Left colon (tissue), 2 donors: ENCODE data around the gene FECH. TPM values are rescaled to one million over a fixed set of nuclear protein-coding genes. Genes with fewer than 3 reads are reported as not detected.

ENCODE experiments used
- ATAC-seq: fragments of 200-7000 bp; cut with Tn5 transposase; one replicate; pipeline ENCODE4 v1.9.1; 2020; ENCODE audit warnings: mild to moderate bottlenecking, moderate library complexity
- DNase-seq, 2 donors: peaks; one replicate each; pipeline ENCODE4 v3.0.0-alpha.2; 2020
- intact Hi-C, 2 donors: fragments of 100-400 bp; cut with DNase I in 1 of 2; cut with micrococcal nuclease in 1 of 2; formaldehyde crosslinking; loops; one replicate each; pipeline versions ENCODE4 v1.11.2 to v1.14.0; 2022; cut with DNase I, micrococcal nuclease
- total RNA-seq, 2 donors: library from RNA; stranded (reverse); fragmentation: NEBNext Ultra II Directional; extraction: Animal tissue kit (Norgen Biotek cat#: 25700); gene quantifications; one replicate each; pipeline ENCODE4 v1.2.1, GENCODE V29; 2021
- donor health status: DM: no; HTN: no; CAD: no.
- donor health status: DM: yes; HTN: yes; CAD: no.

Gene FECH
- total RNA-seq, 2 donors from 2014 or later: 16.4 to 18.4 TPM

DNA sequence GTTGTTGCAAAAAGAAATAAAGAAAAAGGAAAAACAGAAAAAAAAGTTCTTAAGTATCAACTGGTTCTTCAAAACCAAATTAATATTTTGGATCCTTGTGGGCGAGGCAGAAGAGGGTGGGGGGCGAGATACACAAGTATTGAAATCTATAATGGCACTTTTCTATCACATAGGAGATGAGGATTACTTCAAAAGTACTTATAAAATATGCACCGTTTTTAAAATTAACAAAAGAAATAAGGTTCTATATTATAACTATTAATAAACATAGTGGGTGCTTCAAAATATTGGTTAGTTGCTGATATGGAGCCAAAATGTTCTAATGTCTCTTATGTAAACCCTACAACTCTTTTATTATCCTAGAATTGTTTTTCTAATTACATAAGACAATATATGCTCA is 2.1 kb downstream of the FECH start:
- DNase-seq (no peak), ATAC-seq (no peak)
- intact Hi-C loops: no loop called here

DNA sequence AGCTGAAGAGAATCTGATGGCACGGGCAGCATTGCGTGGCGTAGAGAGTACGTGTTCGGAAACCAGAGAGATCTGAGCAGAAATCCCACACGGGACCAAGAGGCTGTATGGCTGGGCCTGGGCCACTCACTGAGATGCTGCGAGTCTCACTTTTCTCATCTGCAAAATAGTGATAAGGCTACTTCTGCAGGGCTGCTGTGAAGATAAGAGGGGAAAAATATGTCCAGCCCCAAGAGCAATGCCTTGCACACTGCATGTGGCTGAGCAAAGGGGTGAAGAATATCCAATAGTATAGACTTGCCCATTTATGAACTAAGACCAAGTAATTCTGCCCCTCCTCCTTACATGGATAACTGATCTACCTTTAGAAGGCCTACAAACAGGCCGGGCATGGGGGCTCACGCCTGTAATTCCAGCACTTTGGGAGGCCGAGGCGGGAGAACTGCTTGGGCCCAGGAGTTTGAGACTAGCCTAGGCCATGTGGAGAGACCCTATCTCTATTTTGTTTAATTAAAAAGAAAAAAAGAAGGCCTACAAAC is 3.1 kb downstream of the FECH start:
- no peak for DNase-seq
- intact Hi-C loops: no loop called here
- ATAC-seq: no peak

DNA sequence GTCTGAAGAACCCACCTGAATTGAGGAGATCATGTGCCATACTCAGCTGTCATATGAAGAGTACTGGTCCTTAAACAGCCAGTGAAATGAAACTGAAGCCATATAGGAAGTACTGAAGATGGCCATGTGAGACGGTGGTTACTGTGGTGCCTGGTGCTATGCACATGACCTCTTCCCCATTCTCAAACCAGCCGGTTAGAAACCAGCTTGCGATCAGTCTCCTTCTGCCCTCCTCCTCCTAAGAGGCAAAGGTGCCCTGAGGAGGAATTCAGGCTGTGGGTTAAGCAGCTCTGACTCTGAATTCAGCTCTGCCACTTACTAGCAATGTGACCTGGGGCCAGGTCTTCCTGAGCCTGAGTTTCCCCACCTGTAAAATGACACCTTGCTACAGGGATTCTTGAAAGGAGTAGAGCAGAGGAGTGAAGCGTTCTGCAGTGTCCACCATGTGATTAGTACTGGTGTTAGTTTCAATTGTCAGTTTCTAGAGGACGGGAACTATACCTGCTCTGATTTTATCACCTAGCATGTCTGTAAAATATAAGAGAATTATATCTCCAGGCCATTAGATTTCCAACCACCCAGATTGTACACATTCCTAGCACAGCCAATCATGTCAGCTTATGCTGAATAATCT is 5.1 kb downstream of the FECH start:
- ATAC-seq (peak; percentile 23), DNase-seq (peak in 1 of 2 donors; percentile 35)
- intact Hi-C loops: no loop called here

DNA sequence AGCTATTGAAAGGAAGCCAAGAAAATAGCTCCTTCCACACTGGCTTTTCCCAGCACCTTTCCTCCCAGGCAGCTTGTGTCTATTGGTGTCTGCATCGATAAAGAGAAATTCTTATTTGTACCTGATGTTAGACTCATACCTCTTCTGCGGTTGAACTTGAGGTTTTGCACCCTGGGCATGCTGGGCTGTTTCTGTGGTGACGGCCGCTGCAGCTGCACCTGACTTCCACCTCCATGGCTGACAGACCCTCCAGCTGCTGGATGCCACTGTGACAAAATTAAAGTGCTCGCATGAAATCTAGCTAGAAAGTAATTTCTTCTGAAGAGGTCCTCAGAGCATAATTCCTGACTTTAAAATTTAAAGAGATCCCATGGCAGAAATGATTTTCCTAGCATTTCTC is 6.6 kb downstream of the FECH start:
- intact Hi-C loops: no loop called here
- ATAC-seq: no peak

DNA sequence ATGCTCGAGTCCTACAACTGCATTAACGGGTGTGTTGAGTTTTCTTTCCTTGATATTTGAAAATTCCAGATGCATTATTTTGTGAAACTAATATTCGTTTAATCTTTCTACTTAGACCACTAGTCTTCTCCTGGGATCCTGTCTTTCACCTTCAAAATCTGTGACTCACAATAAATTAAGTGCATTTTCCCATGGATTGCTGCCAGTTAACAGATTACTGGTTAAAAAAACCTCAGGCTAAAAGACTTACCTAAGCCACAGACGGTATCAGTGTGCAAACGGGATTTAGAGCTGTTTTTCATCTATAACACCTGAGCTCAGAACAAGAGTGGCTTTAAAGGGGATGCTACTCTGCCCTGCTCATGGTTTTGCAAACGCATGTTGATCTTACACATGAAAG is 10.2 kb downstream of the FECH start:
- DNase-seq (no peak), ATAC-seq (no peak)
- intact Hi-C loops: no loop called here

More for the DNA sequence above, 6.6 kb downstream of the FECH start:
- no peak for DNase-seq

DNA sequence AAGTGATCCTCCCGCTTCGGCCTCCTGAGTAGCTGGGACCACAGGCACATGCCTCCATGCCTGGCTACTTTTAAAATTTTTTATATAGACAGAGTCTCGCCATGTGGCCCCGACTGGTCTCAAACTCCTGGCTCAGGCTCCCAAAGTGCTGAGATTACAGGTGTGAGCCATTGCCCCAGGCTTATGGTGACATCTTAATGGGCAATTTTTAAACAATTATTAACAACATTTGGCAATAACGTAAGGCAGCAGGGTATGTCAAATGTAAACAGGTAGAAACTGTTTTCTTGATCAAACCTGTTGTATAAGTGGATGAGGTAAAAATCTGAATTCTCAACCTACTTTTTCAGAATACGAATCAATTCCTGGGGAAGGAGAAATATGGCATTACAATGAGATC is 11.0 kb downstream of the FECH start:
- intact Hi-C loops: no loop called here
- ATAC-seq (no peak), DNase-seq (no peak)

DNA sequence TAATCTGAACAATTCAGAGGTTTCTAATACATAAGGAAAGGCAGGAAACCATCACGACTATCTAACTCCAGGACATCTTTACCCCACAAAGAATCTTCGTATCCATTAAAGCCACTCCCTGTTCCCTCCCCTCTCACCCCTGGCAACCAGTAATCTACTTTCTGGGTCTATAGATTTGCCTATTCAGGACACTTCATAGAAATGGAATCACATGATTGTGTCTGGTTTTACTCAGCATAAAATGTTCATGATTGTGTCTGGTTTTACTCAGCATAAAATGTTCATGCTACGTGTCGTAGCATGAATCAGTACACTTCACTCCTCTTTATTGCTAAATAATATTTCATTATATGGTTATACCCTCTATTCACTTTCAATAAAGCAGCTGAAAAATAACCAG is 11.6 kb downstream of the FECH start:
- no peak for ATAC-seq
- intact Hi-C loops: no loop called here
- DNase-seq: no peak

DNA sequence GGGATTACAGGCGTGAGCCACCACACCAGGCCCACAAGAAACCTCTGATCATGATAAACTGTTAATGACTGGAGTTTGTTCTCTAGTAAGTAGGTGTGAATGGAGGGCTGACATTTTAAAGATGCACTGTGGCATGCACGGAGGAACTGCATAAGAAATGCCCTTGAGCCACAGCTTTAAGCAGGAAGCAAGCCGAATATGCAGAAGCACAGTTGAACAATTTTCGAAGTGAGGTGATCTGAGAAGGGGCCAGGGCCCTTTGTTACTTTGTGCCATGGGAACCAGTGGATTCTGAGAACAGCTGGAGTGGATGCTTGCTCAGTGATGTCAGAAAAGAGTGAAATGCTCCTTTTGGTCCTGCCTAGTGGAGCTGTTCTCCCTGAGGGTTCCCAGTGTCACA is 16.3 kb downstream of the FECH start:
- ATAC-seq (no peak), DNase-seq (no peak)
- intact Hi-C loops: no loop called here

DNA sequence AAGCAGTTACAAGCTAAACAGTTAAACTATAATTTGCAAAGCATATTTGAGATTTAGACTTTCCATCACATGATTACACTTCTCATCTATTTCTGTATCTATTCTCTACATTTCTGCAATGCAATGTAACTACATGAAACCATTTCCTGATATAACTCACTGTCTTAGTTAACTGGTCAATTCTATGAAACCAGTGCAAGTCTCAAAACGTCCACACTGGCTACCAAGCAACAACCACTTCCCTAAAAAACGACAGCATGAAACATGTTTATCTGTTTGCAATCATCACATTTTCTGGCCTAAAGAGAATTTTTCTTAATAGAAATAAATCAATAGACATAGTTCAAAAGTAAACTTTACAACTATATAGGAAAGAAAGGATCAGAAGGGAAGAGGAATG is 17.4 kb downstream of the FECH start:
- intact Hi-C loops: no loop called here
- no peak for ATAC-seq

DNA sequence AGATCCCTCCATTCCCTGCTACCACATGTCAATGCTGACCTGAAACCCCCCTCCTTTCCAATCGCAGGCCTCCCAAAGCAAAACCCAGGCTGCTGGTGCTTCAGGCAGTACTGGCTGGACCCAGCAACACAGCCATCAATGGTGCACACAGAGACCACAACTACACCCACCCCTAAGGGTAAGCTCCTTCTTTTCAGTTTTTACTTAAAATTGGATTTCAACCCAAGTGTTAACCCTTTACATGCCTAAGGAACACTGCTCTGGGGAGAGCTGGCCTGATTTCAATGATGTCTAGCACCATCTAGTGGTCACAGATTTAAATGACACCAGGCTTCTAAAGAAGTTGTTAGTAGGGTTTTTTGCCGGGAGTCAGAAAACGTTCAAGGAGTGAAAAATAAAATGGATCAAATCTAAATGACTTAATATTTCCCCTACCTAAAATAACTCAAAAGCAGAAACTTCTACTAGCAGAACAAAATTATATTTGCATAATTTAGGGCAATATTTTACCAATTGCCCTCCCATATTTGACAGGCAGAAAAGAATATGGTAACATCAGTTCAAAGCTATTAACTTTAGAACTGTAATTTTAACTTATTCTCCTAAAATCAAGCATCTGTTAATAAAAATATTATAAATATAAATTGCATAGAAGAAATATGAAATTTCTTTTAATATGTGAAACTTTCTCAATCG is 24.6 kb downstream of the FECH start:
- DNase-seq (no peak), ATAC-seq (peak; percentile 45)
- intact Hi-C loops: loop anchor here in 1 of 2 donors (5.0 kb wide), 1 partner anchor 815 kb away; no protein-coding TSS in a partner anchor

More for the DNA sequence above, 17.4 kb downstream of the FECH start:
- no peak for DNase-seq

DNA sequence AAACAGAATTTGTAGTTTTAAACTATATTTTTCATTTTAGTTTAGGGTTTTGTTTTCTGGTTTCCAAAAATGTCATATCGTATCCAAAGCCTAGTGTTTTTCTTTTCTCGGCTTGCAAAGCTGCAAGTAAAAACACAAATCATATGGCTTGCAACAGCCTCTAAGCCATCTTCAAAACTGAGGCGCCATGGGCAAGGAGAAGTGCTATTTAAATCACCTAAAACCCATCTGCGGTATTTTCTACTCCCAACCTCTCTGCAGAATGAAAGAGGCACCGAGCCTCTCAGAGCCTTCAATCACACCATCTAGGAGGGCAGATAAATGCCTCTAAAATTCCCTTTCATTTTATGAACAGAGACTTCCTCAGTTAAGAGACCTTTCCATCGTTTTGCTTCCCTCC is 25.2 kb downstream of the FECH start:
- intact Hi-C loops: loop anchor here in 1 of 2 donors (5.0 kb wide), 1 partner anchor 814 kb away; no protein-coding TSS in a partner anchor
- ATAC-seq (no peak), DNase-seq (no peak)

DNA sequence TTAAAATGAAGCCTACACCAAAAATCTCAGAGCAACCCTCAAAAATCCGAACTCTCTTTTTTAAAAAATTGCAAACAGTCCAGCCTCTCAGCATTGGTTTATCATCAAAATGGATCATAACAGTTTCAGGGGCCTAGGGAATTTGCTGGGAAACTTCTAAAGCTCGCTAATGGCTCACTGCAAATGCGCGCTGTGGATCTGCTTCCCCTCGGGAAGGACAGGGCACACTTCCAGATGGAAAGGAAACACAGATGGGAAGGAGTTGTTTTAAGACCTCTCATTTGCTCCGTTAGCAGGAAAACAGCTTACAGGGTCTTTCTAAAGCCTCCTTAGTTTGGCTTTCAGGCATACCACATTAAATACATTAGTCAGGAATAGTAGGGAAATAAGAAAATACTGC is 27.2 kb downstream of the FECH start:
- no peak for ATAC-seq
- no peak for DNase-seq
- intact Hi-C loops: no loop called here

DNA sequence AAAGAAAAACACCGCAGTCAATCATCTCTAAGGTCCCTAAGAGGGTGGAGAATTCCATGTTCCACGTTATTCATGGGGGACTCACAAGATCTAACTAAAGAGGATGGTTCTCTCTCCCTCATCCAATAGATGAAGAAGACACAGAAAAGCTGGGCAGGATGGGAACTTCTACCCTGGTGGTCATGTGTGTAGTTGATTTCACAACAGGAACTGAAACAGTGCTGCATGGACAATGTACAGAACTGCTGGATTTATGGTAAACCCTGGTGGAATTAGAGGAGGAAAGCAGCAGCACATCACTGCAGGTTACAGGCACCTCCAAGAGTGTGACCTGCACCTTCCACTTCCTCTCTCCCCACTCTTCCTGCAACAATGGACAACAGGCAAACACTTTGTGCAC is 31.4 kb downstream of the FECH start:
- ATAC-seq: no peak

DNA sequence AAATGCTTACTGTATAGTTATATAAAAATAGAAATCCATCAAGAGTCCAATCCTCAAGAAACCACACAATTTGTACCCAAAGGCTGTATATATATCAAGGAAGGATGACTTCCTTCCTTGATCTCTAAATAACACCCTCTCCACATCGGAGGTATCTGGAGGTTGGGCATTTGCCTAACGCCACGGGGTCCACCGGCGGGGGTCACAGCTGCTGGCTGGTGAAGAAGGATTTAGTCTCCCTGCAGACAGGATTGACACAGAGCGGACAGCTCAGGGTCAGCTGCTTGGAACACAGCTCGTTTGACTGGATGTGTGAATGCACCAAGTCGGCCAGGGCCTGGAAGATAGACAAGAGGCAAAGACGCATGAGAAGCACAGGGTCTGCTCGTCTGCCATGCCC is 36.0 kb downstream of the FECH start:
- DNase-seq: no peak

More for the DNA sequence above, 31.4 kb downstream of the FECH start:
- no peak for DNase-seq
- intact Hi-C loops: no loop called here

DNA sequence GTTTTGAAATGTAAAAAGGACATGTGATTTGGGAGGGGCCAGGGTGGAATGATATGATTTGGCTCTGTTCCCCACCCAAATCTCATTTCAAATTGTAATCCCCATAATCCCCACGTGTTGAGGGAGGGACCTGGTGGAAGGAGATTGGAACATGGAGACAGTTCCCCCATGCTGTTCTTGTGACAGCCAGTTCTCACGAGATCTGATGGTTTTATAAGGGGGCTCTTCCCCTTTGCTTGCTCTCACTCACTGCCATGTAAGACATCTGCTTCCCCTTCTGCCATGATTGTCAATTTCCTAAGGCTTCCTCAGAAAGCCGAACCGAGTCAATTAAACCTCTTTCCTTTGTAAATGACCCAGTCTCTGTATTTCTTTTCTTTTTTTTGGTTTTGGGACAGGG is 39.2 kb downstream of the FECH start:
- DNase-seq: no peak
- intact Hi-C loops: no loop called here

More for the DNA sequence above, 36.0 kb downstream of the FECH start:
- no peak for ATAC-seq
- intact Hi-C loops: no loop called here

DNA sequence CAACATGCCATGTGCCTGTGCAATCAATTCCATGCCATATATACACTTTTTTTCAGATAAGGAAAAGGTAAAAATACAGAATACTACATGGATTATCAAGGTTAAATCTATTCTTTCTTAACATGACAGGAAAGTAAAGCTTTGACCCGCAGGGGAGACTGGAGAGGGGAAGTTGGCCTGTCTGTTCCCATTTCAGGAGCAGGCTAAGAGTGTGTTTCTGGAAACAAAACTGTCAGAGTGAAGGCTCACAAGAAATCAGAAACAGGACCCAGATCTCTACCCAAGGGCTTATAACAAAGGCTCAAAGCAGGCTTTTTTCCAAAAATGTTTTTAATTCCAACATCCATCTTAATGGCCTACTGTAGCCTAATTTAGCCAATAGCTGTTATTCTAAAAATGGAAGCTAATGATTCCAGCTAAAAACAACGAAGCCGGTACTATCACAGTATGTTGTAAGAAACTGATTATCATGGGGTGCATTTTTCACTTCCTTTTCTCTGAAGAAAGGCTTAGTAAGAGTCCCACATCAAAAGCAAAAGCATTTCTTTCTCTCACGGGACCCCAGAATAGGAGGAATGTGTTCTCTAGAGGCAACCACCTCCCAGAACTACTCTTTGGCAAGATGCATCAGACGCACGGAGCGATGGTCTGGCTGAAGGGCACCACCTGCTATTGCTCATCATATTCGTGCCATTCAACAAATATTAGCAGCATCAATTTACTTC is 41.4 kb downstream of the FECH start:
- DNase-seq (no peak), ATAC-seq (no peak)
- intact Hi-C loops: no loop called here

More for the DNA sequence above, 39.2 kb downstream of the FECH start:
- ATAC-seq: no peak

DNA sequence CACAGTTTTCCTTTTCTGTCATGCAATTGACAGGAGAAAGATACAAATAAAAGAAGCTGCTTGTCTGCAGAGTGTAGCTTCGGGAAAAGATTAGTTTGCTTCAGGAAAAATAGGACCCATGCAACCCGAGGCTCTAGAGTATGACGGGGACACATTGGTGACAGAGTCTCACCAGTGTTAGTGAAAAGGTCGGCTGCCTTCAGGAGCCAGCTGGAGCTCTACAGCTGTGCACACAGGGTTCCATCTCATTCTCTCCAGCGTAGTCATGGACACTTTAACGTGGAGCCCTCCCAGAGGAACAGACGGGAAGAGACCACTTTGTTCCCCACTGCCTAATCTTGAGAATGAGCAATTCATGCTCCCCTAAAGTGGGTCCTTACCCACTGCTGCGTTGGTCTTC is 42.9 kb downstream of the FECH start:
- intact Hi-C loops: no loop called here
- ATAC-seq: no peak
- no peak for DNase-seq

DNA sequence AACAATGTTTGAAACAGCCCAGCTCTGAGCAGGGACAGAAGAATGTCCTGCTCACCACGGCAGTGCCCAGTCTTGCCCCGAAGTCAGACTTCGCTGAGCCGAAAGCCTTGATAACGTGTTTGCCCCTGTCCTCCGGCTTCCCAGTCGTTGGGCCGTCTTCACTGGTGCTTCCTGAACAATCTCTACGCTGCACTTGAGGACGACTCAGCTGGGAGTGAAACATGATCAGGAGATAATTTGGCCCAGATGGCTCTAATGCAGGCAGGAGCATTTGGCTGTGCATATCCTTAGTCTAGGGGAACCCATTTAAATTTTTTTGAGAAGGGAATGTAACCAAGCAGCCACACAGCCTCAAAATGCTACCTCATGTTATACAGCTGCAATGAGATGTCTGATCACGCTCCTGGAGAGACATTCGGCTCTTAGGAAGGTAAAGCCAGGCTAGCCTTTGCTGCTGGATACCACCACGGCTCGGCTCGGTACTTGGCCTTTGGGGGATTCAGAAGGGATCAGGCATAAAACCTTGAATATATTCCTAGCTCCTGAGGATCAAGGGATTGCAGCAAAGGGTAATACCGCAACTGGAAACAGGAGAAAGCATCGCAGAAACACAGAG is 43.6 kb downstream of the FECH start:
- intact Hi-C loops: no loop called here
- DNase-seq: no peak
- no peak for ATAC-seq

DNA sequence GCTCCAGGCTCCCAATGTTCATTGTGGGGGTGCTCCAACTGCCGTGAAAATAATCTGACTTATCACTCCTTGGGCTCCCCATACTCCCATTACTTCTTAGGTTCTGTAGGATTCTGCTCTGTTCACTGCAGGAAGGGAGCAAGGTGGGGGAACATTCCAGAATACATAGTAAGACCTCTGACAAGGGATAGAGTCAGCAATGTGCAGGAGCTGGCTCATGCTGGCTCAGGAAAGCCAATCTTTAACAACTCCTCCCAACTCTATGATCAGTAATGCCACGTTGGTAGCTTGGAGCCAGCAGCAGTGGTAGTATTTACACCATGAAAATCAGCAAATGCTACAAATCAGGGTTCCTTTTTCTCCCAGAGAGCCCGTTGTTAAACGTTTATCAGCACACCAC is 44.4 kb downstream of the FECH start:
- ATAC-seq: no peak
- intact Hi-C loops: no loop called here
- DNase-seq: no peak
